Gastroesophageal sphincter (tissue), 4 donors: Measurements from ENCODE around the gene TPP1. TPM values are rescaled to one million over a fixed set of nuclear protein-coding genes. Genes with fewer than 3 reads are reported as not detected.
A peak's percentile ranks its signal among the peaks of the same experiment; 100 is the strongest.

Experiments used
- ATAC-seq: fragments of 150-250 bp; one replicate; pipeline ENCODE4 v1.9.1; 2016; ENCODE audit warnings: mild to moderate bottlenecking, moderate library complexity
- H3K27ac ChIP-seq, 4 donors: fragments of 200-600 bp; sonication (generic) in 3 of 4; 1 replicate in 3 of 4; 2 replicates in 1 of 4; pipeline ENCODE4 v1.5.1; 2016 to 2019
- H3K27me3 ChIP-seq: fragments of 200-600 bp; sonication (generic); one replicate; pipeline ENCODE4 v1.5.1; 2019
- H3K36me3 ChIP-seq, 2 donors: fragments of 200-600 bp; sonication (generic); one replicate each; pipeline ENCODE4 v1.5.1; 2019; ENCODE audit warnings: control low read depth in 1 of 2
- H3K4me1 ChIP-seq, 3 donors: fragments of 200-600 bp; sonication (generic); 1 replicate in 2 of 3; 2 replicates in 1 of 3; pipeline ENCODE4 v1.5.1; 2016 to 2019; ENCODE audit warnings: control low read depth in 2 of 3
- H3K4me3 ChIP-seq, 2 donors: fragments of 200-600 bp; sonication (generic); one replicate each; pipeline ENCODE4 v1.5.1; 2019; ENCODE audit warnings: mild to moderate bottlenecking in 1 of 2, moderate library complexity in 1 of 2
- H3K9me3 ChIP-seq, 3 donors: fragments of 200-600 bp; sonication (generic); one replicate each; pipeline ENCODE4 v1.5.1; 2017 to 2019; ENCODE audit warnings: control low read depth in 2 of 3
- EP300 ChIP-seq: sonication (generic); formaldehyde crosslinking; IDR thresholded peaks from one replicate; pipeline ENCODE4 v1.6.1; 2017; ENCODE audit warnings: antibody characterized with exemption, mild to moderate bottlenecking
- POLR2A ChIP-seq, 2 donors: fragments of 450-650 bp; IDR thresholded peaks; one replicate each; pipeline ENCODE4 v1.6.1; 2017; ENCODE audit warnings: antibody characterized with exemption in 2 of 2, mild to moderate bottlenecking in 2 of 2, moderate library complexity in 1 of 2
- POLR2AphosphoS5 ChIP-seq: sonication (generic); formaldehyde crosslinking; IDR thresholded peaks from one replicate; pipeline ENCODE4 v1.6.1; 2017; ENCODE audit warnings: antibody characterized with exemption
- WGBS, 2 donors: methylation state at CpG; one replicate each; pipeline ENCODE4 v1.1.5; 2018; ENCODE audit warnings: low coverage in 1 of 2; 5-methylcytosine and 5-hydroxymethylcytosine counted together
- total RNA-seq, 4 donors: library from RNA; depleted of rRNA; stranded (reverse); fragments of >200 nt; gene quantifications; one replicate each; pipeline ENCODE4 v1.1.0, GENCODE V29; 2016
- TF ChIP-seq, protein P1 (sequence below), 4 experiments: fragments of 200-600 bp in 2 of 4; fragments of 450-650 bp in 2 of 4; sonication (generic) in 1 of 4; IDR thresholded peaks; one replicate each; pipeline ENCODE4 v1.5.1; 2017 to 2019; ENCODE audit warnings: antibody characterized with exemption in 4 of 4, mild to moderate bottlenecking in 2 of 4, moderate library complexity in 2 of 4

The TPP1 gene
- total RNA-seq, 4 donors from 2014 or later: 67.6 to 84.4 (median 76.9) TPM

DNA sequence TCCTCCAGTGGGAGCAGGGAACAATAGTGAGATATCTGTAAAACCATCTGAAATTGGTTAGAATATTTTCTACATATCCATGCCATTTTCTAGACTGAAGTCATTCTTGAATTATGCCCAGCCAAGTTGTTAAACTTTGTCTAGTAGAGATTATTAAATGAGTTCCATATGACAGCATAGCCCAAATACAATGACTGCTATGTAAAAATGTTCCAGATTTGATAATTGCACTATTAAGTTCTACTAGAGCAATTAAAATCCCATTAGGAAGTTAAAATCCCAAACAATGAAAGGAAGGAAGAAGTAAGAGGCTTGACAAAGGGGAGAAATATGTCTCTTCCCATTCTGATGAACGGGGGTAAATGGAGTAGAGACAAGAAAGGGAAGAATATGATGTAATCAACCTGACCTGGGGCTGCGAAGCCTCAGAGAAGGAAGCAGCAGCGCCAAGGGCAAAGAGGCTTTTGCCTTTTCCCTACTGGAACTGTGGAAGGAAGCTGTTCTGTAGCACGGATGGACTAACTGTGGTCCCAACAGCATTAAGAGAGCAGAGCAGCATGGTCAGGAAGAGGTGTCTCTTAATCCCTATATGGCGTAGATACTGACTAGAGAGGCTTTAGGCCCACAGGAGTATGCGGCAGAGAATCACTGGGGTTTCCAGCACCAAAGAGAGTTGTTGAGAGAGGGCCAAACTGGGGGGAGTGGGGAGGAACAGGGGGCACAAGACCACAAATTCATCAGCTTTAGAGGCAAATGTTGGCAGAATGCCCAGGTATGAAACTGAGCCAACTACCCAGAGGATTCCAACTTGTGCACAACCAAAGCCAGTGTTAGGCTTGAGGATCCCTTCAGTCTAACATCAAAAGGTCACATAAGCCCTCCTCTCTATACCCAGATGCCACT is 42.5 kb downstream of the TPP1 start:
- peaks cover 0 to 9% of the 10 kb centered on the region in 2 donors for H3K36me3 ChIP-seq
- ATAC-seq: peak; percentile 53
- no peaks in the 10 kb centered on the region for H3K27me3 ChIP-seq
- 11 to 14% methylated on average over 5 of the region's 6 CpGs for WGBS, 2 donors
- TF ChIP-seq EP300: no peak
- TF ChIP-seq POLR2A (IDR thresholded peaks at IDR 0.05): no peak
- TF ChIP-seq POLR2AphosphoS5: no peak
- TF ChIP-seq, protein P1, sequence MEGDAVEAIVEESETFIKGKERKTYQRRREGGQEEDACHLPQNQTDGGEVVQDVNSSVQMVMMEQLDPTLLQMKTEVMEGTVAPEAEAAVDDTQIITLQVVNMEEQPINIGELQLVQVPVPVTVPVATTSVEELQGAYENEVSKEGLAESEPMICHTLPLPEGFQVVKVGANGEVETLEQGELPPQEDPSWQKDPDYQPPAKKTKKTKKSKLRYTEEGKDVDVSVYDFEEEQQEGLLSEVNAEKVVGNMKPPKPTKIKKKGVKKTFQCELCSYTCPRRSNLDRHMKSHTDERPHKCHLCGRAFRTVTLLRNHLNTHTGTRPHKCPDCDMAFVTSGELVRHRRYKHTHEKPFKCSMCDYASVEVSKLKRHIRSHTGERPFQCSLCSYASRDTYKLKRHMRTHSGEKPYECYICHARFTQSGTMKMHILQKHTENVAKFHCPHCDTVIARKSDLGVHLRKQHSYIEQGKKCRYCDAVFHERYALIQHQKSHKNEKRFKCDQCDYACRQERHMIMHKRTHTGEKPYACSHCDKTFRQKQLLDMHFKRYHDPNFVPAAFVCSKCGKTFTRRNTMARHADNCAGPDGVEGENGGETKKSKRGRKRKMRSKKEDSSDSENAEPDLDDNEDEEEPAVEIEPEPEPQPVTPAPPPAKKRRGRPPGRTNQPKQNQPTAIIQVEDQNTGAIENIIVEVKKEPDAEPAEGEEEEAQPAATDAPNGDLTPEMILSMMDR (IDR thresholded peaks at IDR 0.05): no peak
- H3K4me1 ChIP-seq: peaks cover 3 to 30% (median 10%) of the 10 kb centered on the region in 3 donors
- no peak overlapping the region for H3K4me3 ChIP-seq
- H3K27ac ChIP-seq: peak overlapping the region; percentile 52 to 79 (median 77)
- no peaks in the 10 kb centered on the region for H3K9me3 ChIP-seq

- Histone ChIP-seq H3K4me1 (peaks cover 3 to 35% (median 10%) of the 10 kb centered on the region in 3 donors), H3K27ac (no peak overlapping the region), H3K27me3 (no peaks in the 10 kb centered on the region), H3K36me3 (peaks cover 0 to 20% of the 10 kb centered on the region in 2 donors), H3K9me3 (no peaks in the 10 kb centered on the region), H3K4me3 (no peak overlapping the region)
- ATAC-seq: no peak
- WGBS, 2 donors: 78 to 79% methylated on average over 6 of the region's 6 CpGs
- no peak for TF ChIP-seq POLR2A (IDR thresholded peaks at IDR 0.05)
- no peak for TF ChIP-seq EP300
- TF ChIP-seq, protein P1 (IDR thresholded peaks at IDR 0.05): no peak
- no peak for TF ChIP-seq POLR2AphosphoS5
Observed at GRCh38 chr11:6574816-6575715, 44.2 kb downstream of the TPP1 start.

DNA sequence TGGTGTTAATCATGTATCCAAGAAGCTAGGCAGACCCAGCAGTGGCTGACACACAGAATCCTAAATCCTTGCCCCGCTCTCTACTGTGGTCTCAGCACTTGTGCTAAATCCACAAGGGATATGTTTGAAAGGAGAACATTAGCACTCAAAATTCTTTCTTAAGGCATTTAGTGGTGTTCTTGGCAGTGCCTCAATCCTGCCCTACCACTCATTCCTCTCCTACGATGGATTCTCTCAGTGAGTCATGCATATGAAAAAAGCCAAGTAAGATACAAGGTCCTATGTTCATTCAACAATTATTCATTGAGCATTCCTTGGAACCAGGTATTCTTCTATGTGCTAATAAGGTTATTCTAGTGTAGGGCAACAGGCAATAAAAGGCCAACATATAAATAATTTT is 47.0 kb downstream of the TPP1 start:
- TF ChIP-seq POLR2AphosphoS5 (peak; percentile 57), POLR2A (IDR thresholded peaks at IDR 0.05) (no peak)
- no peaks in the 10 kb centered on the region for H3K9me3 ChIP-seq
- H3K27me3 ChIP-seq: no peaks in the 10 kb centered on the region
- peaks cover 3 to 37% (median 9%) of the 10 kb centered on the region in 3 donors for H3K4me1 ChIP-seq
- peak; percentile 24 for ATAC-seq
- no peak overlapping the region for H3K27ac ChIP-seq
- H3K4me3 ChIP-seq: no peak overlapping the region
- H3K36me3 ChIP-seq: peaks cover 0 to 27% of the 10 kb centered on the region in 2 donors
- WGBS, 2 donors: 59 to 60% methylated on average over 1 to 2 of the region's 2 CpGs

- no peaks in the 10 kb centered on the region for H3K9me3 ChIP-seq
- H3K27ac ChIP-seq: no peak overlapping the region
- H3K4me3 ChIP-seq: no peak overlapping the region
- WGBS, 2 donors: 36 to 50% methylated on average over 7 to 11 of the region's 22 CpGs
- TF ChIP-seq, protein P1 (IDR thresholded peaks at IDR 0.05): no peak
- TF ChIP-seq EP300 (no peak), POLR2A (IDR thresholded peaks at IDR 0.05) (no peak), POLR2AphosphoS5 (no peak)
- H3K36me3 ChIP-seq: peaks cover 0 to 34% of the 10 kb centered on the region in 2 donors
- ATAC-seq: peak; percentile 15
- H3K27me3 ChIP-seq: no peaks in the 10 kb centered on the region
- peaks cover 0 to 30% (median 2%) of the 10 kb centered on the region in 3 donors for H3K4me1 ChIP-seq
Observed at GRCh38 chr11:6571434-6572008, 47.7 kb downstream of the TPP1 start.
